Adrenal gland (tissue), 12 donors: Measurements from ENCODE around the gene LLGL2. TPM values are rescaled to one million over a fixed set of nuclear protein-coding genes. Genes with fewer than 3 reads are reported as not detected.

Experiments used
- DNase-seq, 7 donors: peaks; one replicate each; pipeline ENCODE4 v3.0.0-alpha.2; 2019 to 2020
- H3K27ac ChIP-seq, 5 donors: fragments of 200-600 bp; sonication (generic) in 4 of 5; 1 replicate in 3 of 5; 2 replicates in 2 of 5; pipeline versions ENCODE4 v1.5.1 to v1.8.0; 2016 to 2020; ENCODE audit warnings: mild to moderate bottlenecking in 1 of 5
- H3K27me3 ChIP-seq: fragments of 200-600 bp; 2 replicates; pipeline ENCODE4 v1.8.0; 2021
- H3K36me3 ChIP-seq, 2 donors: fragments of 200-600 bp; replicated peaks in 1 of 2; 1 replicate in 1 of 2; 2 replicates in 1 of 2; pipeline versions ENCODE4 v1.5.1 to v1.8.0; 2018 to 2022
- H3K4me1 ChIP-seq, 2 donors: fragments of 200-600 bp; replicated peaks in 1 of 2; 1 replicate in 1 of 2; 2 replicates in 1 of 2; pipeline versions ENCODE4 v1.5.1 to v1.8.0; 2018 to 2021
- H3K4me3 ChIP-seq, 4 donors: fragments of 200-600 bp; sonication (generic) in 3 of 4; one replicate each; pipeline ENCODE4 v1.5.1; 2016 to 2018
- H3K9me3 ChIP-seq, 3 donors: fragments of 200-600 bp; sonication (generic) in 1 of 3; replicated peaks in 1 of 3; 1 replicate in 2 of 3; 2 replicates in 1 of 3; pipeline versions ENCODE4 v1.5.1 to v1.8.0; 2016 to 2021
- POLR2A ChIP-seq, 2 donors: fragments of 450-650 bp; IDR thresholded peaks; one replicate each; pipeline ENCODE4 v1.6.1; 2017; ENCODE audit warnings: antibody characterized with exemption in 2 of 2, mild to moderate bottlenecking in 2 of 2, moderate library complexity in 1 of 2
- WGBS, 4 donors: extraction: QIAGEN DNeasy Blood & Tissue Kit in 2 of 4; methylation state at CpG; one replicate each; pipeline versions ENCODE4 v1.1.5 to v1.1.7; 2013 to 2017; 5-methylcytosine and 5-hydroxymethylcytosine counted together
- intact Hi-C, 2 donors: fragments of 100-400 bp; cut with DNase I; formaldehyde crosslinking; loops; one replicate each; pipeline versions ENCODE4 v1.14.1 to v1.15.0; 2022 to 2023
- polyA plus RNA-seq, 3 donors: library from polyadenylated mRNA; stranded (reverse); fragments of 200-250 nt in 2 of 3; fragments of 350-450 nt in 1 of 3; fragmentation: Illumina TruSeq in 1 of 3; extraction: RNeasy Lipid Tissue Mini Kit (QIAGEN cat#74804) in 1 of 3; gene quantifications; one replicate each; pipeline ENCODE4 v1.2.3, GENCODE V29; 2013 to 2014
- total RNA-seq, 9 donors: library from RNA; depleted of rRNA in 4 of 9; stranded (reverse); fragments of >200 nt in 4 of 9; fragments of 120-200 nt in 1 of 9; fragmentation: NEBNext Ultra II Directional in 1 of 9; extraction: Animal tissue kit (Norgen Biotek cat#: 25700) in 1 of 9; gene quantifications; one replicate each; pipeline versions ENCODE4 v1.1.0 to v1.2.4, GENCODE V29; 2013 to 2023
- TF ChIP-seq, protein P1 (sequence below), 6 experiments: fragments of 450-650 bp in 4 of 6; fragments of 200-600 bp in 2 of 6; sonication (generic) in 1 of 6; IDR thresholded peaks; 1 replicate in 5 of 6; 2 replicates in 1 of 6; pipeline versions ENCODE4 v1.5.1 to v1.8.0; 2016 to 2021; ENCODE audit warnings: antibody characterized with exemption in 6 of 6, mild to moderate bottlenecking in 2 of 6, moderate library complexity in 1 of 6
- donor health status: healthy with polysubstance abuse.
- donor health status: Bipolar disorder and iron deficiency.
- donor health status: DM: yes; HTN: yes; CAD: no.
- donor health status: DM: no; HTN: no; CAD: no.
- donor health status: DM: no; HTN: no; CAD: no.
- donor health status: DM: yes; HTN: yes; CAD: no.

Gene LLGL2
- total and polyA plus RNA-seq, 12 donors = 1.2 to 90.3 (median 23.8) TPM

DNA sequence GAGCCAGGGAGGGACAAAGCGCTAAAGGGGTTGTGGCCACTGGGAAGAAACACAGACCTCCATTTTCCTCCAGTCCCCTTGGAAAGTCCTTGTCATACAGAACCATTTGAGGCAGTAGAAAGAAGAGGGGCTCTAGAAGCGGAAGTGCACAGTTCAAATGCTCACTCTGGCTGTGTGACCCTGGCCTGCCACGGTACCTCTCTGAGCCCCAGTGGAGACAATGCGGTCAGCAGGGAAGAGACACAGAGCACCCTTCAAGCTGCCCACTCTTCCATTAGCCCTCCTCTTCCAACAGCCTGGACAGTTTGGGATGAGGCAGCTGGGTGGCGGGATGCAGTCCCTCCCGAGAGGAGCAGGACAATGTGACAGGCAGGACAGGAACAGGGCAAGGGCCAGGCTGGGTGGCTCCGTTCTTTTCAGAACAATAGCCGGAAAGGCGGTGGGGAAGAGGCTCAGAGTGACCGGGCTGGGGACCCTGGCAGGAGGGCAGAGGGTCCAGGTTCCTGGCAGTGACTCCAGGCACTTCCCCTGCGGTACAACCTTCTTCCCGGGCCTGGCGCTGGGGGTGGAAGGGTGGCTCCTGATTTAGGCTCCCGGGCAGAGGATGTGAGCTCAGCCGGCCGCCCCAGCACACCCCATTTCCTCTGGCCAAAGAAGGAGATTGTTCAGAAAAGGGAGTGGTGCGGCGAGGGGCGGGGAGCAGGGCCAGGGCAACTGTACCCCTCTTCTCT lies 15.8 kb upstream of the LLGL2 start:
- intact Hi-C loops = loop anchor here in 1 of 2 donors (5.0 to 10.0 kb wide), 2 partner anchors 32 to 185 kb away; no protein-coding TSS in a partner anchor
- no peaks in the 10 kb centered on the region for H3K27me3 ChIP-seq
- peaks cover 26 to 58% of the 10 kb centered on the region in 2 donors for H3K4me1 ChIP-seq
- DNase-seq = peak in 5 of 7 donors; percentile 59 to 81 (median 61)
- H3K9me3 ChIP-seq = no peaks in the 10 kb centered on the region
- 62 to 80% (median 73%) methylated on average over 7 to 19 of the region's 19 CpGs for WGBS, 4 donors
- H3K36me3 ChIP-seq = peaks cover 0 to 32% of the 10 kb centered on the region in 2 donors
- H3K4me3 ChIP-seq = peak overlapping the region in 1 of 4 donors; percentile 2
- TF ChIP-seq POLR2A (IDR thresholded peaks at IDR 0.05) = peak in 1 of 2 donors; percentile 22
- TF ChIP-seq, protein P1, sequence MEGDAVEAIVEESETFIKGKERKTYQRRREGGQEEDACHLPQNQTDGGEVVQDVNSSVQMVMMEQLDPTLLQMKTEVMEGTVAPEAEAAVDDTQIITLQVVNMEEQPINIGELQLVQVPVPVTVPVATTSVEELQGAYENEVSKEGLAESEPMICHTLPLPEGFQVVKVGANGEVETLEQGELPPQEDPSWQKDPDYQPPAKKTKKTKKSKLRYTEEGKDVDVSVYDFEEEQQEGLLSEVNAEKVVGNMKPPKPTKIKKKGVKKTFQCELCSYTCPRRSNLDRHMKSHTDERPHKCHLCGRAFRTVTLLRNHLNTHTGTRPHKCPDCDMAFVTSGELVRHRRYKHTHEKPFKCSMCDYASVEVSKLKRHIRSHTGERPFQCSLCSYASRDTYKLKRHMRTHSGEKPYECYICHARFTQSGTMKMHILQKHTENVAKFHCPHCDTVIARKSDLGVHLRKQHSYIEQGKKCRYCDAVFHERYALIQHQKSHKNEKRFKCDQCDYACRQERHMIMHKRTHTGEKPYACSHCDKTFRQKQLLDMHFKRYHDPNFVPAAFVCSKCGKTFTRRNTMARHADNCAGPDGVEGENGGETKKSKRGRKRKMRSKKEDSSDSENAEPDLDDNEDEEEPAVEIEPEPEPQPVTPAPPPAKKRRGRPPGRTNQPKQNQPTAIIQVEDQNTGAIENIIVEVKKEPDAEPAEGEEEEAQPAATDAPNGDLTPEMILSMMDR (IDR thresholded peaks at IDR 0.05) = no peak
- H3K27ac ChIP-seq = peak overlapping the region in 4 of 5 donors; percentile 13 to 93 (median 39)

DNA sequence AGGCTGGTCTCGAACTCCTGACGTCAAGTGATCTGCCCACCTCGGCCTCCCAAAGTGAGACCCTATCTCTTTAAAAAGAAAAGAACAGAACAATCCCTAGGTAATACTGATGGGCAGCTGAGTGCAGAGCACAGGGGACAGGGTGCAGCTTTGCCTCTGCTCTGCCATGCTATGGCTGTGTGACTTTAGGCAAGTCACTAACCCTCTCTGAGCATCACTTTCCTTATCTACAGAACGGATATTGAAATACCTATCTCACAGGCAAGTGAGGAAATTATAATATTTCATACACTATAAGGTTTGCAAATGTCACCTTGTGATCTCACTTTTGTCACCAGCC lies 14.3 kb upstream of the LLGL2 start:
- H3K27ac ChIP-seq = peak overlapping the region in 3 of 5 donors; percentile 21 to 93 (median 86)
- intact Hi-C loops = loop anchor here in 1 of 2 donors (5.0 to 10.0 kb wide), 2 partner anchors 34 to 186 kb away; no protein-coding TSS in a partner anchor
- H3K27me3 ChIP-seq = no peaks in the 10 kb centered on the region
- H3K4me1 ChIP-seq = peaks cover 26 to 59% of the 10 kb centered on the region in 2 donors
- H3K36me3 ChIP-seq = peaks cover 0 to 18% of the 10 kb centered on the region in 2 donors
- DNase-seq = no peak
- no peak for TF ChIP-seq POLR2A (IDR thresholded peaks at IDR 0.05)
- TF ChIP-seq, protein P1 (IDR thresholded peaks at IDR 0.05) = no peak
- WGBS, 4 donors = 76 to 83% (median 76%) methylated on average over 4 of the region's 4 CpGs
- no peaks in the 10 kb centered on the region for H3K9me3 ChIP-seq
- H3K4me3 ChIP-seq = peak overlapping the region in 1 of 4 donors; percentile 28

DNA sequence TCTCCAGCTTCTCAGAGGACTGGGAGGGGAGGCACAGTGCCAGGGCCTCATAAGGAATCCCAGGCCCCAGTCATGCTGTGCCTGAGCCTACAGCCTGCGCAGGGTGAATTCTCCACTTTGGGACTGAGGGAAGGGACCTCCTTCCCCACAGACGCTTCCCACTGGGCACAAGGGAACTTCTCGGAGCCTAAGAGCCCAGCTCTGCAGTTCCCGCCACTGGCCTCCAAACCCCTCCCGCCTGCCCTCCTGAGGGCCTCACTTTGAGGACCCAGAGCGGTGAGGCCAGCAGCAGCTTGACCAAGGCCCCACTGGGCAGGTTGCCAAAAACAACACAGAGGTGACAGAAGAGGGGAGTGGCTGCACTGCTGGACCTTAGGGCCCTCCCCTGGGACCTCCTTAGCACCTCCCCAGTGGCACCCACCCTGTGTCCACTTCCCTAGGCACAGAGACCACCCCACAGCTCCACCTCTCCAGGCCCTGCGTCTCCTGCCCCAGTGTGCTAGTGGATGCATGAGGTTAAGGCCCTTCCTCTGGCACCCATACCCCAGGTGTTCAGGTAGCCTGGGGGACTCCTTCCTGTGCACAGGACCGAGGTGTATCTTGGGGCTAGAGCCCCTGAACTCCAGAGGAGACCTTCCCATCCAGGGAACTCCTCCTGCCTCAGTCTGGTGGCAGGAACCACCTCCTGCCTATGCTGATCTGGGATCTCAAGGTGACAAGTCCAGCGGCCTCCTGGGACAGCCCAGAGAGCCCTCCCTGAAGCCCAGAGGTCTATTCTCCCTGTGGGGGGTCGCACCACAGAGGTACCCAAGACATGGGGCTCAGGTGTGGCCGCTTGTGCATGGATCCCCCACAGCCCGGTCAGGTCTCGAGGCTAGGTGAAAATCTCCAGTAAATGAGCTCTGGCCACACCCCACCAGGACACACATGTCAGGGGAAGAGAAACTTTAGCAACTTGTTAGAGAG lies 13.6 kb upstream of the LLGL2 start:
- Histone ChIP-seq H3K4me3 (peak overlapping the region in 1 of 4 donors; percentile 28), H3K4me1 (peaks cover 26 to 59% of the 10 kb centered on the region in 2 donors)
- 46 to 57% (median 52%) methylated on average over 8 to 13 of the region's 13 CpGs for WGBS, 4 donors

More for the DNA sequence above, 13.6 kb upstream of the LLGL2 start:
- Histone ChIP-seq H3K27ac (peak overlapping the region in 3 of 5 donors; percentile 21 to 93 (median 86)), H3K36me3 (peaks cover 0 to 12% of the 10 kb centered on the region in 2 donors), H3K27me3 (no peaks in the 10 kb centered on the region), H3K9me3 (no peaks in the 10 kb centered on the region)
- intact Hi-C loops = loop anchor here in 1 of 2 donors (5.0 to 10.0 kb wide), 2 partner anchors 35 to 187 kb away; no protein-coding TSS in a partner anchor
- no peak for TF ChIP-seq POLR2A (IDR thresholded peaks at IDR 0.05)
- TF ChIP-seq, protein P1 (IDR thresholded peaks at IDR 0.05) = no peak
- DNase-seq = peak in 6 of 7 donors; percentile 59 to 75 (median 71)
